ENCODE measurements around the gene TWSG1. TPM values are rescaled to one million over a fixed set of nuclear protein-coding genes. Genes with fewer than 3 reads are reported as not detected.
"Not testable (repeated sequence)": the region's sequence is repeated elsewhere in the genome, so short reads cannot be mapped to it uniquely, and the experiment has no call there.

The TWSG1 gene
- total RNA-seq, 1 donor from 2014 or later: 38.6 TPM

DNA sequence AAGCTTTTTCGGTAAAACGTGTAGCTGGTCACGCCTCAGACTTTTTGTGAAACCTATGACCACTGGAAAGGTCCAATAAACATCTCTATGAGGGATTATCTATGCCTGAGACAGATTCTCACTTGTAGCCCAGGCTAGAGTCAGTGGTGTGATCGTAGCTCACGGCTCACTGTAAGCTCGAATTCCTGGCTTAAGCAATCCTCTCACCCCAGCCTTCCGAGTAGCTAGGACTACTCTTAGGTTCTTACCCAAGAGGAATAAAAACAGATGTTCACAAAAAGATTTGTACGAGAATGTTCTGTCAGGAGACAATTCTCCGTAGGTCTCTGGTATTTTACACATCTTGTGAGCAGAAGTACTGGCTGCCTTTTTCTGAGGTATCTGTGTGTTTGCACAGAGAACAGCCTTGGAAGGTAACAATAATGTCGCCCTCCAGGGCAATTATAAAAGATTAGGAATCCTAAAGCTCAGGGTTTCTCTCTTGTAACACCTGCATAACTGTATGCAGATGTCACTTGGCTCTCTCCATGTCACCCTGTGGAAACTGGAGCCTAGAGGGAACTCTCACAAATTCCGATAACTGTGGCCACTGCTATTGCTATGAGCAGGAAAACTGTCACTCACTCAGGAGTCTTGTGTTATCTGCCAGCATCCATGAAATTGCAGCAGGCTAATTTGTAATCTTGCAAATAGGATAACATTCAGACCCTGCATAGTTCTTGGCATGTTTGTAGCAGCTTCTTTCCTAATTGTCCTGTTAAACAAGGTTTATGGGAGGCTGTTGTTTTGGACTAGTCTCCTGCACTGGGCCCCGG lies 115.2 kb downstream of the TWSG1 start:
- H3K36me3 Mint-ChIP-seq: no peaks in the 10 kb centered on the region
- TF ChIP-seq, protein P1, sequence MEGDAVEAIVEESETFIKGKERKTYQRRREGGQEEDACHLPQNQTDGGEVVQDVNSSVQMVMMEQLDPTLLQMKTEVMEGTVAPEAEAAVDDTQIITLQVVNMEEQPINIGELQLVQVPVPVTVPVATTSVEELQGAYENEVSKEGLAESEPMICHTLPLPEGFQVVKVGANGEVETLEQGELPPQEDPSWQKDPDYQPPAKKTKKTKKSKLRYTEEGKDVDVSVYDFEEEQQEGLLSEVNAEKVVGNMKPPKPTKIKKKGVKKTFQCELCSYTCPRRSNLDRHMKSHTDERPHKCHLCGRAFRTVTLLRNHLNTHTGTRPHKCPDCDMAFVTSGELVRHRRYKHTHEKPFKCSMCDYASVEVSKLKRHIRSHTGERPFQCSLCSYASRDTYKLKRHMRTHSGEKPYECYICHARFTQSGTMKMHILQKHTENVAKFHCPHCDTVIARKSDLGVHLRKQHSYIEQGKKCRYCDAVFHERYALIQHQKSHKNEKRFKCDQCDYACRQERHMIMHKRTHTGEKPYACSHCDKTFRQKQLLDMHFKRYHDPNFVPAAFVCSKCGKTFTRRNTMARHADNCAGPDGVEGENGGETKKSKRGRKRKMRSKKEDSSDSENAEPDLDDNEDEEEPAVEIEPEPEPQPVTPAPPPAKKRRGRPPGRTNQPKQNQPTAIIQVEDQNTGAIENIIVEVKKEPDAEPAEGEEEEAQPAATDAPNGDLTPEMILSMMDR (conservative IDR thresholded peaks at IDR 0.05): no peak
- H3K9me3 Mint-ChIP-seq: peaks cover 9% of the 10 kb centered on the region
- no peak overlapping the region for H3K4me3 Mint-ChIP-seq
- no peak for DNase-seq (ENCODE audit: extremely low spot score, unreplicated experiment)
- H3K4me1 Mint-ChIP-seq (ENCODE audit: unreplicated experiment): no peaks in the 10 kb centered on the region
- H3K27me3 Mint-ChIP-seq: no peaks in the 10 kb centered on the region
- H3K27ac Mint-ChIP-seq: no peak overlapping the region

DNA sequence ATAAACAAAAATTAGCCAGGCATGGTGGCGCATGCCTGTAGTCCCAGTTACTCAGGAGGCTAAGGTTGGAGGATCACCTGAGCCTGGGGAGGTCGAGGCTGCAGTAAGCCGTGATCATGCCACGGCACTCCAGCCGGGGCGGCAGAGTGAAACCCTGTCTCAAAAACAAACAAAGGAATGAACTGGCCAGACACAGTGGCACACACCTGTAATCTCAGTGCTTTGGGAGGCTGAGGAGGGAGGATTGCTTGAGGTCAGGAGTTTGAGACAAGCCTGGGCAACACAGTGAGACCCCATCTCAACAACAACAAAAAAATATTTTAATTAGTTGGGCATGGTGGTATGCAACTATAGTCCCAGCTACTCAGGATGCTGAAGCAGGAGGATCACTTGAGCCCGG lies 116.3 kb downstream of the TWSG1 start:
- not testable (repeated sequence) for H3K36me3 Mint-ChIP-seq; H3K4me3 Mint-ChIP-seq; H3K27ac Mint-ChIP-seq; DNase-seq (ENCODE audit: extremely low spot score, unreplicated experiment); H3K27me3 Mint-ChIP-seq; H3K4me1 Mint-ChIP-seq (ENCODE audit: unreplicated experiment)
- peaks cover 14% of the 10 kb centered on the region for H3K9me3 Mint-ChIP-seq

Other genes with a start within 250 kb of the TWSG1 start
- gene NDUFV2, start 232.1 kb upstream of the TWSG1 start, total RNA-seq (ENCODE audit: low replicate concordance): 122 and 135 TPM in 2 replicates
- gene ANKRD12, start 198.0 kb upstream of the TWSG1 start, total RNA-seq (ENCODE audit: low replicate concordance): 28.2 and 38.8 TPM in 2 replicates
- gene RALBP1, start 140.7 kb downstream of the TWSG1 start, total RNA-seq (ENCODE audit: low replicate concordance): 44.5 and 69.6 TPM in 2 replicates